NCI-H1048 (cell line): ENCODE measurements around the gene C1QTNF1.

ENCODE experiments used
- DNase-seq: peaks from one replicate; lab custom pipeline; 2025; lab: John Stamatoyannopoulos, UW

The C1QTNF1 gene

GRCh38 chr17:78992542-78993212, 31.3 kb upstream of the C1QTNF1 start:
- no peak for DNase-seq

GRCh38 chr17:78993241-78993956, 30.6 kb upstream of the C1QTNF1 start:
- no peak for DNase-seq

- DNase-seq, result no peak
Observed at GRCh38 chr17:78993981-78994671, 29.8 kb upstream of the C1QTNF1 start.

- no peak for DNase-seq
Observed at GRCh38 chr17:78995022-78995760, 28.8 kb upstream of the C1QTNF1 start.

- DNase-seq, result no peak
Observed at GRCh38 chr17:78995761-78996451, 28.1 kb upstream of the C1QTNF1 start.

GRCh38 chr17:78996781-78997201, 27.2 kb upstream of the C1QTNF1 start:
- DNase-seq, result no peak

- no peak for DNase-seq
Observed at GRCh38 chr17:78997231-78997741, 26.7 kb upstream of the C1QTNF1 start.

GRCh38 chr17:78997881-78998280, 26.1 kb upstream of the C1QTNF1 start:
- no peak for DNase-seq

- DNase-seq, result no peak
Observed at GRCh38 chr17:78998311-78999055, 25.5 kb upstream of the C1QTNF1 start.

- DNase-seq, result no peak
Observed at GRCh38 chr17:78999056-78999768, 24.8 kb upstream of the C1QTNF1 start.

- no peak for DNase-seq
Observed at GRCh38 chr17:78999947-79000395, 24.0 kb upstream of the C1QTNF1 start.

- no peak for DNase-seq
Observed at GRCh38 chr17:79000396-79001189, 23.4 kb upstream of the C1QTNF1 start.

GRCh38 chr17:79001190-79002020, 22.6 kb upstream of the C1QTNF1 start:
- DNase-seq, result no peak

- no peak for DNase-seq
Observed at GRCh38 chr17:79002291-79002690, 21.7 kb upstream of the C1QTNF1 start.

GRCh38 chr17:79002796-79003593, 21.0 kb upstream of the C1QTNF1 start:
- no peak for DNase-seq

GRCh38 chr17:79003661-79004411, 20.1 kb upstream of the C1QTNF1 start:
- no peak for DNase-seq
